Choroid plexus epithelial cell (primary cell): ENCODE measurements around the gene SYF2.
A peak's percentile ranks its signal among the peaks of the same experiment; 100 is the strongest.

ENCODE experiments used
- DNase-seq: peaks from one replicate; pipeline ENCODE4 v3.0.0-alpha.2; 2010; ENCODE audit warnings: low read depth
- H3K4me3 ChIP-seq: 2 replicates; pipeline ENCODE4 v1.5.1; 2011; ENCODE audit warnings: low read depth, mild to moderate bottlenecking, control low read depth, low read length, moderate library complexity
- TF ChIP-seq, protein P1 (sequence below): conservative IDR thresholded peaks from 2 replicates; pipeline ENCODE4 v1.5.1; 2011; ENCODE audit warnings: low read depth, mild to moderate bottlenecking, control low read depth, inconsistent platforms, low read length, moderate library complexity

The SYF2 gene

DNA sequence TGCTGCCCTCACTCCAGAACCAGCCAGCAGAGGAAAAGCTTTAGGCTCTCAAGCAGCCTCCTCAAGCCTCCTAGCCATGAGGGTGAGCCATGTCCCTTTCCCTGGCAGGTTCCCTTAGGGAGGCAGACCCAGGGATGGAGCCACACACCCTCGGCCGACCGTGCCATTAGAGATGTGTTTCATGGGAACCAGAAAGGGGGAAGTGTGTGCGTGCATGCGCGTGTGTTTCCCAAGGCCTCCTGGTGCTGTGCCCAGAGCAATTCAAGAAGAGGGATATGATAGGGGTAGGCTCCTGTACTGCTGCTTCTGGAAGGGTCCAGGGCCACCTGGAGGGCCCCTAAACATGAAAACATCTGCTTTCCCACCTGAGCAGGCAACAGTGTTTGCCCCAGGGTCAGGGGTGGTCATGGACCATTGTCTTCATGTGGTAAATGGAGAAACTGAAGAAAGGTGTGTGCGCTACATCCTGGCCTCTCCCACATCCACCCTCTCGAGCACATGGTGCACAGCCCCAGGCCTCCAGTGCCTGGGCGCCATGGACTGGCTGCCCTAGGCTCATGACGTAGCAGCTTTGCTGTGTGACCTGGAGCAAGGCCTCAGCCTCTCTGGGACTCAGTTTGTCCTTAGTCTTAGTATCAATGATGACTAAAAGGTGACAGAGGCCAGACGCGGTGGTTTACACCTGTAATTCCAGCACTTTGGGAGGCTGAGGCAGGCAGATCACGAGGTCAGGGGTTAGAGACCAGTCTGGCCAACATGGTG, 48.1 kb downstream of the SYF2 start:
- no peak overlapping the region for H3K4me3 ChIP-seq
- TF ChIP-seq, protein P1, sequence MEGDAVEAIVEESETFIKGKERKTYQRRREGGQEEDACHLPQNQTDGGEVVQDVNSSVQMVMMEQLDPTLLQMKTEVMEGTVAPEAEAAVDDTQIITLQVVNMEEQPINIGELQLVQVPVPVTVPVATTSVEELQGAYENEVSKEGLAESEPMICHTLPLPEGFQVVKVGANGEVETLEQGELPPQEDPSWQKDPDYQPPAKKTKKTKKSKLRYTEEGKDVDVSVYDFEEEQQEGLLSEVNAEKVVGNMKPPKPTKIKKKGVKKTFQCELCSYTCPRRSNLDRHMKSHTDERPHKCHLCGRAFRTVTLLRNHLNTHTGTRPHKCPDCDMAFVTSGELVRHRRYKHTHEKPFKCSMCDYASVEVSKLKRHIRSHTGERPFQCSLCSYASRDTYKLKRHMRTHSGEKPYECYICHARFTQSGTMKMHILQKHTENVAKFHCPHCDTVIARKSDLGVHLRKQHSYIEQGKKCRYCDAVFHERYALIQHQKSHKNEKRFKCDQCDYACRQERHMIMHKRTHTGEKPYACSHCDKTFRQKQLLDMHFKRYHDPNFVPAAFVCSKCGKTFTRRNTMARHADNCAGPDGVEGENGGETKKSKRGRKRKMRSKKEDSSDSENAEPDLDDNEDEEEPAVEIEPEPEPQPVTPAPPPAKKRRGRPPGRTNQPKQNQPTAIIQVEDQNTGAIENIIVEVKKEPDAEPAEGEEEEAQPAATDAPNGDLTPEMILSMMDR: no peak
- no peak for DNase-seq

DNA sequence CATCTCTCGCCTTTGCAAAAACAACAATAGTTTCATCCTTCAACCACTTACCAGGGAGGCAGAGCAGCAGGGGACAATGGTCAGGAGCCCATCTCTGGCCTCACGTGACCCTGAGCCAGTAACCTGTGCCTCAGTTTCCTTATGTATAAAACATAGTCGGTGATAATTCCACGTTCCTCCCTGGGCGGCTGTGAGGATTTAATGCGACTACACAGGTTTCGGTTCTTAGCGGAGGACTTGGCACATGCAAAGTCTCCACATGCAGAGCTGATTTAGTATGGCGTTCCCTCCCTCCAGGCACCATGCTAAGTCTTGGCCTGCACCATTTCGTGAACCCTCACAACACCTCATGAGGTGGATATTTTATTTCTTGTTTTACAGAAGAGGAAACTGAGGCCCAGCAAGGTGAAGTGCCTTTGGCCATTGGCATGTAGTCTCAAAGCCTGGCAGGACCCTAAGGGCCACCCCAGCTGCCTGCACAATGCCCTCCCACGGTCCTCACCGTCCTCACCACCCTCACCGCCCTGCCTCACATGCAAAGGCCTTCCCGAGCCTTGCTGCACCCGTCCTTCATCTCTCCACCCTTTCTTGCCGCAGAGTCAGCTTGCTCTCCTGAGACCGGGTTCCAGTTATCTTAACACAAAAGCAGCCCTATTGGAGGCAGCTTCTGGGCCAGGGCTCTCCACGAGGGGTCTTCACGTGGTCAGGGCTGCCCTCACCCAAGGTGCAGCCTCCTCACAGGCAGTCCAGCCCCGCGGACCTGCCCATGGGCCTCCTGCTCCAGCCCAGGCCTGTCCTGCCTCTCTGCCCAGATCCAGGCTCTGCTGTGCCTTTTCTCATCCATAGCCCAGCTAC, 48.9 kb downstream of the SYF2 start:
- no peak overlapping the region for H3K4me3 ChIP-seq
- DNase-seq: no peak
- TF ChIP-seq, protein P1: no peak

DNA sequence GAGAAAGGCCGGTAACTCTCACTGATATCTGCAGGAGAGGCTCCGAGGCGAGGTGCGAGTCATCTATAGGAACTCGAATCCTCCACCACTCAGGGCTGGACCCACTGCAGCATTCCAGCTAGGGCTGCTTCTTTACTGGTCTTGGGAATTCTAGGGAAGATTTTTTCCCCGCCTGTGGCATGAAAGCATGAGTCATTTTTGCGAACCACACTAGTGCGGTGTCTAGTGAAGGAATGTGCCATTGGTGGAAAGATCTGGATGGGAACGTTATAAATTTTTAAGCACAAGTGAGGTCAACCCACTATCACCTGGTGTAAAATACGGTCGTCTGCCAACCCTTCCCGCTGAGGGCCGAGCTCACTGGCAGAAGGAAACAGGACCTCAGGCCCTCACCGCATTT, 49.7 kb downstream of the SYF2 start:
- peak; percentile 27 for DNase-seq
- H3K4me3 ChIP-seq: no peak overlapping the region
- TF ChIP-seq, protein P1: no peak

DNA sequence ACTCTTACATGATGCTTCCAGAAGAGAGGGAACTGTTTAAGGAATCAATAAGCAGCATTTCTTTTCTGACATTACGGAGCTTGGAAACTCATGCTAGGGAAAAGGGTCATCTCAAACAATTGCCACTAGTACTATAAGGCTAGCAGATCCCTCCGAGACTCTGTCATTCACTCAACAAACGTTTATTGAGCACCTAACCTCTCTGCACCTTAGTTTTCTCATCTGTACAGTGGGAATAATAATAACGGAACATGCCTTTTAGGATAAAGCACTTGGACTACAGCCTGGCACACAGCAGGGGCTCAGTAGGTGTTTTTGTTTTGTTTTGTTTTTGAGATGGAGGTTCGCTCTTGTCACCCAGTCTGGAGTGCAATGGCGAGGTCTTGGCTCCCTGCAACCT, 51.3 kb downstream of the SYF2 start:
- H3K4me3 ChIP-seq: no peak overlapping the region
- TF ChIP-seq, protein P1: no peak
- no peak for DNase-seq

DNA sequence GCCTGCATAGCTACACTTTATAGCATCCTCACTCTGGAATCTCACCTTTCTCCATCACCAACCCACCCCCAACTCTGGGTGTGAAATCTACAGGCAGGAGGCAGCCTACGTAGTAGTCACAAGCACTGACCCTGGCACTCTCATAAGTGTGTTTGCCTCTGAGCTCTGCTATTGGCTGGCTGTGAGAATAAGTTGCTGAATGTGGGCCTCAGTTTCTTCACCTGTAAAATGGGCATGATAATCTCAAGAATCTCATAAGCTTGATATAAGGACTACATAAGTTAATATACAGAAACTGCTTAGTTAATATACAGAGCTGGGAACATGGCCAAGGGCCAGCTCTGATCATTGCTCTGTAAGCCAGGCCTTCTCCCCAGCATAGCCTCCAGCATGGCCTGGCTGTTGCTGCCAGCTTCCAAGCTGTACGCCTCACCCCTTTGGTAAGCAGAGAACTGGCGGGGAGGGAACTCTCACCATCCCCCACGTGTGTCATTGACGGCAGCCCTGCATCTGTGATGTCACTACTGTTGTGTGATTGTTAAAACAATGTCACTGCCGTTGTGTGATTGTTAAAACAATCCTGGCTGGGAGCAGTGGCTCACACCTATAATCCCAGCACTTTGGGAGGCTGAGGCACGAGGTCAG, 53.3 kb downstream of the SYF2 start:
- TF ChIP-seq, protein P1: no peak
- no peak for DNase-seq
- no peak overlapping the region for H3K4me3 ChIP-seq

DNA sequence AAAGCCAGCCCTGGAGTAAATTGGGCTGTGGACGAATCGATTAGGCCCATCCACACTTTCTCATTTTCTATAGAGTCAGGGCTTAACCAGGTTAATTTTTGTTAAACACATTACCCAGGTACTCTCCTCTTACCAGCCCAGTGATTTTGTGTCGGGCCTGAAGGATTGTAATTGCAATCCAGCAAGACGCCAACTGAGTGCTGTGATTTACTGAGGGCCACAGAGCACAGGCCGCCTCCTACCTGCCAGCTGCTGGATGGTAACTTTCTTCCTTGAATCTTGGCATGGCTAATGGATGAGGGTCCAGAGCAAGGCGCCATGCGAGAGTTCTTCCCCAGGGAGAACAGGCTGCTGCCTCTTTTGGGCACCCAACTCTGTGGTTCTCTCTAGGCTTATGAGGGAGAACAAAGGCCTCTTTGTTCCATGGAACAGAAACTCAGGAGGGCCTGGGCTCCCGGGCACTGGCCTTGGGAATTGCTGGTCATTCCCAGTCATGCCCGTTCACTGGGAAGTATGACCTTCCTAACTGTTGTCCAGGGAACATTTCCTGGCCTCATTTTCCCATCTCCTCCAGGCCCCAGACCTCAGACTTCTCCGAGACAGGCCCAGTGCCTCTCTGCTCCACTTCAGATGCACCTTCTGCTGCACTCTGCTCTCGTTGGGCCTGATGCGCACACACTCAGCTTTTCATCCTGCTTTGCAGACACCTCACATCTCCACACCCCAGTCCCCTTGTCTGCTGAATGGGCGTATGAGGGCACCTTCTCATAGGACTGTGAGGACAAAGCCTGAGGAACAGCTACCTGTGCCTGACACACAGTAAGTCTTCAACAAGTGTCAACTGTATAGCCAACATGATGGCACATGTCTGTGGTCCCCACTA, 57.3 kb downstream of the SYF2 start:
- DNase-seq: no peak
- no peak overlapping the region for H3K4me3 ChIP-seq
- TF ChIP-seq, protein P1: no peak
